ENCODE data around the gene APOBEC3B. TPM values are rescaled to one million over a fixed set of nuclear protein-coding genes. Genes with fewer than 3 reads are reported as not detected.
"Not testable (repeated sequence)": the region's sequence is repeated elsewhere in the genome, so short reads cannot be mapped to it uniquely, and the experiment has no call there.

Gene APOBEC3B
- total and polyA plus RNA-seq, 2 donors, result 1.0 to 1.8 TPM

DNA sequence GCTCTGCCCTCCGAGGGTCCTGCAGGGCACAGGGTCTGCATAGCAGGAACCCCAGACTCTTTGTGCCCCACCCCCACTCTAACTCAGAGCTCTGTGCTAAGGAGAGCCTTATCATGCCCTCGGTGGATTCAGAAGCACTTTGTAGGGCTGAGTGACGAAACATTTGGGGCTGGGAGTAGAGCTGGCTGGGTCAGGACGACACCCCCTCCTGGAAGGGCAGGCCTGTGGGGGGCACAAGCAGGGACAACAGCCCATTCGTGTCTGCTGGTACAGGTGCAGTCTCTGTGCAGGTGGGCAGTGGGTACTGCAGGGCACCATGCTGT is 15.8 kb upstream of the APOBEC3B start:
- Histone ChIP-seq H3K4me3 (ENCODE audit: low read depth, low read length) (no peak overlapping the region), H3K36me3 (ENCODE audit: insufficient read depth) (no peaks in the 10 kb centered on the region), H3K27ac (ENCODE audit: low read depth) (no peak overlapping the region), H3K4me1 (ENCODE audit: insufficient read depth) (no peaks in the 10 kb centered on the region)
- no peak for DNase-seq (ENCODE audit: extremely low spot score)
- WGBS, result 64% methylated on average over 5 of the region's 5 CpGs

- no peak for DNase-seq (ENCODE audit: extremely low spot score)
- Histone ChIP-seq H3K36me3 (ENCODE audit: insufficient read depth) (no peaks in the 10 kb centered on the region), H3K4me3 (ENCODE audit: low read depth, low read length) (no peak overlapping the region), H3K27ac (ENCODE audit: low read depth) (no peak overlapping the region), H3K4me1 (ENCODE audit: insufficient read depth) (no peaks in the 10 kb centered on the region)
- 91% methylated on average over 7 of the region's 7 CpGs for WGBS
These were observed 15.2 kb upstream of the APOBEC3B start for GRCh38 chr22:38966942-38967341.

- Histone ChIP-seq H3K27ac (ENCODE audit: low read depth) (no peak overlapping the region), H3K4me1 (ENCODE audit: insufficient read depth) (no peaks in the 10 kb centered on the region), H3K36me3 (ENCODE audit: insufficient read depth) (no peaks in the 10 kb centered on the region), H3K4me3 (ENCODE audit: low read depth, low read length) (no peak overlapping the region)
- 84% methylated on average over 15 of the region's 15 CpGs for WGBS
- no peak for DNase-seq (ENCODE audit: extremely low spot score)
These were observed 14.4 kb upstream of the APOBEC3B start for GRCh38 chr22:38967451-38968450.

DNA sequence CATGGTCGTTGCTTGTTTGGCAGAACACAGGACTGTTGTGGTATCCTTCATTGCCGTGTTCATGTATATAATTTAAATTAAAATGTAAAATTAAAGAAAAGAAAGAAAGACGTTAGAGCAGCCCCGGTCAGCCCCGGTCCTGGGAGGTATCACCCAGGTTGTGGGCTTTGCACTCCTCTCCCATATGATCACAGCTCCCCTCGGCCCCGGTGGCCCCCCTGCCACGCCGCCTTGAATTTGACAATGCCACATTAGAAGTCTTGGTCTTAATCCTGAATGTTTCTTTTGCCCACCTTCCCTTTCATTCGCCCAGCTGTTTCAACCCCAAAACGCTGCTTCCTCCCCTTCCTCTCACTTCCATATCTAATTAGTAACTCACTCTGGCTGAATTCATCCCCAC is 13.3 kb upstream of the APOBEC3B start:
- no peaks in the 10 kb centered on the region for H3K4me1 ChIP-seq (ENCODE audit: insufficient read depth)
- WGBS, result 88% methylated on average over 11 of the region's 11 CpGs
- no peak for DNase-seq (ENCODE audit: extremely low spot score)
- no peaks in the 10 kb centered on the region for H3K36me3 ChIP-seq (ENCODE audit: insufficient read depth)
- no peak overlapping the region for H3K4me3 ChIP-seq (ENCODE audit: low read depth, low read length)
- H3K27ac ChIP-seq (ENCODE audit: low read depth), result no peak overlapping the region

DNA sequence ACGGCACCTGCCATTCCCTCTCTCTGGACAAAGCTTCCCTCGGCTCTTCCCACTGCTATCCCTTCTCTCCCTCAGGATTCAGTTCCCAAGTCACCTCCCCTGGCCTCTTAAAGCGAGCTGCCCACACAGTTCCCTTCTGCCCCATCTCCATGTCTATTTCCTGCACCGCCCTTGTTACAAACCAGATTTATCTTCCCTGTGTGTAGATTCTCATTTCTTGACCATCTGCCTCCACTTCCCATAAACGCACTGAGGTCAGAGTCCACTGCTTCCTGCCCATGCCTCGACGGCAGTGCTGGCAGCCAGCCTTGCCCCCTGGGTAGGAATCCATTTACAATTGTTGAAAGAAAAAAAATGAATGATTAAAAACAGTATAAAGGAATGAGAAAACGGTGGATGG is 11.6 kb upstream of the APOBEC3B start:
- DNase-seq (ENCODE audit: extremely low spot score), result no peak
- Histone ChIP-seq H3K4me3 (ENCODE audit: low read depth, low read length) (no peak overlapping the region), H3K4me1 (ENCODE audit: insufficient read depth) (no peaks in the 10 kb centered on the region), H3K36me3 (ENCODE audit: insufficient read depth) (no peaks in the 10 kb centered on the region), H3K27ac (ENCODE audit: low read depth) (no peak overlapping the region)
- WGBS, result 45% methylated on average over 8 of the region's 8 CpGs

DNA sequence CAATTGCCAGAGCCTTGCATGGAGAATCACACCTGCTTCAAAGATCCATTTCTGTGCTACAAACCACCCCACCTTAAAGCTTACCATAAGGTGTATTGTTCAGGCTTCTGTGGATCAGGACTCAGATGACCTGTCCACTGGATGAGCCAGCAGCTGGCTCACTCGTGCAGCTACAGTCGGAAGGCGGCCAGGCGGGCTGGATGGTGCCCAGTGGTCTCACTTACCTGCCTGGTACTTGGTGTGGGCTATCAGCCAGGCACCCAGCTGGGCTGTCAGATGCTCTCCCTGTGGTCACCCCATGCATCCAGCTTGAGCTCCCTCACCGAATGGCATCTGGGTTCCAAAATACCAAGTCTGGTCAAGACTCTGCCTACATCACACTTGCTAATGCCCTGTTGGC is 10.9 kb upstream of the APOBEC3B start:
- Histone ChIP-seq H3K27ac (ENCODE audit: low read depth) (no peak overlapping the region), H3K36me3 (ENCODE audit: insufficient read depth) (no peaks in the 10 kb centered on the region), H3K4me3 (ENCODE audit: low read depth, low read length) (no peak overlapping the region), H3K4me1 (ENCODE audit: insufficient read depth) (no peaks in the 10 kb centered on the region)
- WGBS, result 78% methylated on average over 5 of the region's 5 CpGs
- DNase-seq (ENCODE audit: extremely low spot score), result no peak

DNA sequence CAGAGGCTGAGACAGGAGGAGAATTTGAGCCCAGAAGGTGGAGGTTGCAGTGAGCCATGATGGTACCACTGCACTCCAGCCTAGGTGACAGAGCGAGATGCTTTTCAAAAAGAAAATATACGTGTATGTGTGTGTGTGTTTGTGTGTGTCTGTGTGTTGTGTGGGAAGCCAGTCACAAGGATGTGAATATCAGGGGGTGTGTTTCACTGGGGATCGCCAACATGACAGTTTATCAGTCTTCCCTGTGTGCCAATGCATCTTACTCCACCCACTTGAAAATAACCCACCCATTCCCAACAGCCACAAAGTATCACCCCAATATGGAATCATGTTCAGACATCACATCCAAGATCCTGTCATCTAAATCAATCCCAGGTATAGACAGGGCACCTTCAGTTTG is 10.4 kb upstream of the APOBEC3B start:
- Histone ChIP-seq H3K4me3 (ENCODE audit: low read depth, low read length) (no peak overlapping the region), H3K4me1 (ENCODE audit: insufficient read depth) (no peaks in the 10 kb centered on the region), H3K36me3 (ENCODE audit: insufficient read depth) (no peaks in the 10 kb centered on the region), H3K27ac (ENCODE audit: low read depth) (no peak overlapping the region)
- WGBS, result 88% methylated on average over 3 of the region's 3 CpGs
- no peak for DNase-seq (ENCODE audit: extremely low spot score)

DNA sequence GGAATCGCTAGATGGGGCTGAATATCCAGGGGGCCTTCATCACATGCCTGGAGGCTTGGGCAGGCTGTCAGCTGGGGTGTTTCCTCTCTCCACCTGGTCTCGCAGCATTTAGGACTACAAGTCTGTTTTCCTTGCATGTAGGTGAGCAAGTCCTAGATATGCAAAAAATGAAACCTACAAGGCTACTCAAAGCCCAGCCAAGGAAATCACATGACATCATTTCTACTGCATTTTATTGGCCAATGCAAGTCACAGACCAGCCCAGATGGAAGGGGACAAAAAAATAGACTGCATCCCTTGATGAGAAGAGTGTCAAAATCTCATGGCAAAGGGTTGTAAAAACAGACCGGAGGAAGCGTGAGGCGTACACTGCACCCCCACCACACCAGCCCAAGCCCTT is 9.6 kb upstream of the APOBEC3B start:
- H3K4me3 ChIP-seq (ENCODE audit: low read depth, low read length), result no peak overlapping the region
- H3K4me1 ChIP-seq (ENCODE audit: insufficient read depth), result no peaks in the 10 kb centered on the region
- DNase-seq (ENCODE audit: extremely low spot score), result no peak
- WGBS, result 84% methylated on average over 5 of the region's 5 CpGs
- no peak overlapping the region for H3K27ac ChIP-seq (ENCODE audit: low read depth)
- H3K36me3 ChIP-seq (ENCODE audit: insufficient read depth), result no peaks in the 10 kb centered on the region

GRCh38 chr22:38973289-38974169 is 8.6 kb upstream of the APOBEC3B start:
- Histone ChIP-seq H3K4me1 (ENCODE audit: insufficient read depth) (no peaks in the 10 kb centered on the region), H3K27ac (ENCODE audit: low read depth) (no peak overlapping the region), H3K36me3 (ENCODE audit: insufficient read depth) (no peaks in the 10 kb centered on the region), H3K4me3 (ENCODE audit: low read depth, low read length) (no peak overlapping the region)
- no peak for DNase-seq (ENCODE audit: extremely low spot score)
- 54% methylated on average over 15 of the region's 15 CpGs for WGBS

DNA sequence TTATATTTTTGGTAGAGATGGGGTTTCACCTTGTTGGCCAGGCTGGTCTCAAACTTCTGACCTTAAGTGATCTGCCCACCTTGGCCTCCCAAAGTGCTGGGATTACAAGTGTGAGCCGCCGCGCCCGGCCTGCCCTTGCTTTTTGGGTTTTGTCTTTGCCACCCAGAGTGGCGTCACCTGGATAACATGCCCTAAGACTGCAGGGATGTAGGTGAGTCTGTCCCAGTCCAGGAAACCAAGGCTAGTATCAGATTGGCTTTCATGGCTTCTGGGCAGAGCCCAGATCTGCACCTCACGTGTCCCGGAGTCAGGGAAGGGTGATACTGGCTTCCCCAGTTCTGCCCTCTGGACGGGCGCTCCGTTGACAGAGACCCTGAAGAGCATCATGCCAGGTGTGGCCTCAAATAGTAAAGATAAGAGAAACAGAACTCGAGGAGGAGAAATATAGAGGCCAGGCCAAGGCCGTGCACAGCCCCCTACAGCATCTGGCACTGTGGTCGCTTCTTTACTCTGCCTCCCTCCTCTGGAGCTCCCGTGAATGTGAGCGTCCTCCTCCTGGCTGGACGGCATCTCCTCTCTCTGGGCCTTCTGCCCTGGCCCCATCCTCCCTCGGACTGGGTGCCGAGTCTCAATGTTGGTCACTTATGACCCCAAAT is 7.8 kb upstream of the APOBEC3B start:
- H3K36me3 ChIP-seq (ENCODE audit: insufficient read depth), result no peaks in the 10 kb centered on the region
- H3K4me1 ChIP-seq (ENCODE audit: insufficient read depth), result no peaks in the 10 kb centered on the region
- no peak overlapping the region for H3K4me3 ChIP-seq (ENCODE audit: low read depth, low read length)
- no peak for DNase-seq (ENCODE audit: extremely low spot score)
- 78% methylated on average over 18 of the region's 18 CpGs for WGBS
- no peak overlapping the region for H3K27ac ChIP-seq (ENCODE audit: low read depth)

GRCh38 chr22:38974826-38975175 is 7.3 kb upstream of the APOBEC3B start:
- DNase-seq (ENCODE audit: extremely low spot score), result no peak
- Histone ChIP-seq H3K36me3 (ENCODE audit: insufficient read depth) (no peaks in the 10 kb centered on the region), H3K4me1 (ENCODE audit: insufficient read depth) (no peaks in the 10 kb centered on the region), H3K4me3 (ENCODE audit: low read depth, low read length) (no peak overlapping the region), H3K27ac (ENCODE audit: low read depth) (no peak overlapping the region)
- 93% methylated on average over 7 of the region's 7 CpGs for WGBS

GRCh38 chr22:38977289-38977688 is 4.9 kb upstream of the APOBEC3B start:
- H3K27ac ChIP-seq (ENCODE audit: low read depth); DNase-seq (ENCODE audit: extremely low spot score); H3K4me3 ChIP-seq (ENCODE audit: low read depth, low read length); H3K4me1 ChIP-seq (ENCODE audit: insufficient read depth); H3K36me3 ChIP-seq (ENCODE audit: insufficient read depth): not testable (repeated sequence)
- WGBS, result 87% methylated on average over 4 of the region's 4 CpGs

- H3K27ac ChIP-seq (ENCODE audit: low read depth); H3K4me1 ChIP-seq (ENCODE audit: insufficient read depth); DNase-seq (ENCODE audit: extremely low spot score); H3K36me3 ChIP-seq (ENCODE audit: insufficient read depth); H3K4me3 ChIP-seq (ENCODE audit: low read depth, low read length): not testable (repeated sequence)
- WGBS, result 73% methylated on average over 10 of the region's 10 CpGs
These were observed 1.6 kb upstream of the APOBEC3B start for GRCh38 chr22:38980587-38980986.
